HEK293 (cell line): Measurements from ENCODE around the gene SEZ6L.
A peak's percentile ranks its signal among the peaks of the same experiment; 100 is the strongest.

Experiments
- CTCF ChIA-PET: fragments of 350-600 bp; formaldehyde crosslinking; extraction: SDS; loops from one replicate; lab custom pipeline; 2021; ENCODE audit warnings: antibody characterized with exemption; lab: Yijun Ruan, JAX
- POLR2A ChIA-PET: fragments of 300-600 bp; formaldehyde crosslinking; extraction: SDS; loops from one replicate; lab custom pipeline; 2020; ENCODE audit warnings: antibody characterized with exemption, inconsistent platforms; lab: Yijun Ruan, JAX
- H3K27ac ChIP-seq: fragments of 200-500 bp; sonication (Bioruptor generic); 2 replicates; pipeline ENCODE4 v1.5.1; 2014; ENCODE audit warnings: low read depth, low read length, control low read depth, inconsistent platforms; ENCODE audit errors: extremely low read depth
- H3K36me3 ChIP-seq, 2 experiments: fragments of 200-500 bp in 1 of 2; sonication (Bioruptor generic) in 1 of 2; 1 replicate in 1 of 2; 2 replicates in 1 of 2; pipeline ENCODE4 v1.5.1; 2014 to 2017; ENCODE audit warnings: inconsistent platforms in 2 of 2, low read length in 2 of 2; ENCODE audit not compliant: control insufficient read depth in 2 of 2, insufficient read depth in 1 of 2
- H3K4me1 ChIP-seq: fragments of 200-500 bp; sonication (Bioruptor generic); 2 replicates; pipeline ENCODE4 v1.5.1; 2014; ENCODE audit warnings: mild to moderate bottlenecking, low read length, inconsistent platforms; ENCODE audit not compliant: control insufficient read depth, insufficient read depth
- H3K4me3 ChIP-seq: 2 replicates; pipeline ENCODE4 v1.5.1; 2011; ENCODE audit warnings: low read depth, mild to moderate bottlenecking, control low read depth, low read length, moderate library complexity
- H3K9me3 ChIP-seq: fragments of 200-500 bp; sonication (Bioruptor generic); 2 replicates; pipeline ENCODE4 v1.5.1; 2014; ENCODE audit warnings: low read depth, low read length, inconsistent platforms; ENCODE audit not compliant: control insufficient read depth, insufficient read depth
- BCL11A ChIP-seq: fragments of 450-650 bp; formaldehyde crosslinking; IDR thresholded peaks from 2 replicates; pipeline ENCODE4 v1.5.1; 2016; ENCODE audit warnings: low read depth, missing biosample characterization, missing genetic modification characterization
- RBAK ChIP-seq: fragments of 450-650 bp; formaldehyde crosslinking; IDR thresholded peaks from 2 replicates; pipeline ENCODE4 v1.5.1; 2016; ENCODE audit warnings: missing biosample characterization, missing genetic modification characterization
- SP3 ChIP-seq: fragments of 450-650 bp; formaldehyde crosslinking; IDR thresholded peaks from 2 replicates; pipeline ENCODE4 v1.5.1; 2016; ENCODE audit warnings: missing biosample characterization, missing genetic modification characterization
- SP7 ChIP-seq: fragments of 450-650 bp; formaldehyde crosslinking; IDR thresholded peaks from 2 replicates; pipeline ENCODE4 v1.5.1; 2016; ENCODE audit warnings: missing biosample characterization, missing genetic modification characterization
- ZNF223 ChIP-seq: fragments of 450-650 bp; formaldehyde crosslinking; IDR thresholded peaks from 2 replicates; pipeline ENCODE4 v1.5.1; 2016; ENCODE audit warnings: missing biosample characterization, missing genetic modification characterization
- ZNF366 ChIP-seq: fragments of 450-650 bp; formaldehyde crosslinking; conservative IDR thresholded peaks from 2 replicates; pipeline ENCODE4 v1.5.1; 2016; ENCODE audit warnings: missing biosample characterization, missing genetic modification characterization
- ZNF585B ChIP-seq: fragments of 450-650 bp; formaldehyde crosslinking; IDR thresholded peaks from 2 replicates; pipeline ENCODE4 v1.5.1; 2016; ENCODE audit warnings: missing biosample characterization, missing genetic modification characterization
- ZXDB ChIP-seq: fragments of 450-650 bp; formaldehyde crosslinking; IDR thresholded peaks from 2 replicates; pipeline ENCODE4 v1.5.1; 2016; ENCODE audit warnings: missing biosample characterization, missing genetic modification characterization
- TF ChIP-seq, protein P1 (sequence below): fragments of 450-650 bp; formaldehyde crosslinking; IDR thresholded peaks from 2 replicates; pipeline ENCODE4 v1.5.1; 2016; ENCODE audit warnings: missing biosample characterization, missing genetic modification characterization
- TF ChIP-seq, protein P2 (sequence below): fragments of 450-650 bp; formaldehyde crosslinking; IDR thresholded peaks from 2 replicates; pipeline ENCODE4 v1.5.1; 2016; ENCODE audit warnings: missing biosample characterization, missing genetic modification characterization, low read depth
- TF ChIP-seq, protein P3 (sequence below): fragments of 450-650 bp; formaldehyde crosslinking; IDR thresholded peaks from 2 replicates; pipeline ENCODE4 v1.5.1; 2017; ENCODE audit warnings: missing biosample characterization, missing genetic modification characterization
- TF ChIP-seq, protein P4 (sequence below): fragments of 450-650 bp; formaldehyde crosslinking; IDR thresholded peaks from 2 replicates; pipeline ENCODE4 v1.5.1; 2016; ENCODE audit warnings: missing biosample characterization, missing genetic modification characterization
- TF ChIP-seq, protein P5 (sequence below): fragments of 450-650 bp; formaldehyde crosslinking; IDR thresholded peaks from 2 replicates; pipeline ENCODE4 v1.5.1; 2016; ENCODE audit warnings: missing biosample characterization, missing genetic modification characterization

Gene SEZ6L

DNA sequence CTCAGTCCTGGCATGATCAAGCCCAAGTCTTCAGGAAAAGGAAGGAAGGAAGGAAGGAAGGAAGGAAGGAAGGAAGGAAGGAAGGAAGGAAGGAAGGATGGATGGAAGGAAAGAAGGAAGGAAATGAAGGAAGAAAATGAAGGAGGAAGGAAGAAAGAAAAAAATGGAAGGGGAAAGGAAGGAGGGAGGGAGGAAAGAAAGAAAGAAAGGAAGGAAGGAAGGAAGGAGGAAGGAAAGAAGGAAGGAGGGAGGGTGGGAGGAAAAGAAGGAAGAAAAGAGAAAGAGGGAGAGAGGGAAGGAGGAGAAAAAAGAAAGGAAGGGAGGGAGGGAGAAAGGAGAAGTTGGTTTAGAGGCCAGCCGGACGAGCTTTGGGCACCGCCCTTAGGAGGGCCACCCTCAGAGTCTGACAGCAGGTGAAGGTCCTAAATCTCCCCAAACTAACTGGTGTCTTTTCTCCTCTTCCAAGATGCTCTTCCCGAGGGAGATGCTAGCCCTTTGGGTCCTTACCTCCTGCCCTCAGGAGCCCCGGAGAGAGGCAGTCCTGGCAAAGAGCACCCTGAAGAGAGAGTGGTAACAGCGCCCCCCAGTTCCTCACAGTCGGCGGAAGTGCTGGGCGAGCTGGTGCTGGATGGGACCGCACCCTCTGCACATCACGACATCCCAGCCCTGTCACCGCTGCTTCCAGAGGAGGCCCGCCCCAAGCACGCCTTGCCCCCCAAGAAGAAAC, 122.8 kb downstream of the SEZ6L start:
- TF ChIP-seq SP7 (tag by site-specific recombination) (no peak), ZNF366 (tag by site-specific recombination) (peak; percentile 96)
- Histone ChIP-seq H3K4me1 (no peaks in the 10 kb centered on the region), H3K27ac (no peak overlapping the region), H3K36me3 (no peaks in the 10 kb centered on the region), H3K4me3 (no peak overlapping the region), H3K9me3 (no peaks in the 10 kb centered on the region)
- ChIA-PET CTCF (interaction anchor here (0.6 kb wide), 1 partner anchor 120 kb away, joined by 5 read pairs; no protein-coding TSS in a partner anchor), POLR2A (no interaction called here)

DNA sequence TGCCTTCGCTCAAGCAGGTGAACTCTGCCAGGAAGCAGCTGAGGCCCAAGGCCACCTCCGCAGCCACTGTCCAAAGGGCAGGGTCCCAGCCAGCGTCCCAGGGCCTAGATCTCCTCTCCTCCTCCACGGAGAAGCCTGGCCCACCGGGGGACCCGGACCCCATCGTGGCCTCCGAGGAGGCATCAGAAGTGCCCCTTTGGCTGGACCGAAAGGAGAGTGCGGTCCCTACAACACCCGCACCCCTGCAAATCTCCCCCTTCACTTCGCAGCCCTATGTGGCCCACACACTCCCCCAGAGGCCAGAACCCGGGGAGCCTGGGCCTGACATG, 123.4 kb downstream of the SEZ6L start:
- H3K4me3 ChIP-seq: no peak overlapping the region
- CTCF ChIA-PET: interaction anchor here (1.6 kb wide), 1 partner anchor 46 kb away, joined by 3 read pairs; no protein-coding TSS in a partner anchor
- POLR2A ChIA-PET: no interaction called here
- no peaks in the 10 kb centered on the region for H3K9me3 ChIP-seq
- H3K4me1 ChIP-seq: no peaks in the 10 kb centered on the region
- no peak for TF ChIP-seq ZNF585B (tag by site-specific recombination)
- no peak for TF ChIP-seq BCL11A (tag by site-specific recombination)
- TF ChIP-seq, protein P1, sequence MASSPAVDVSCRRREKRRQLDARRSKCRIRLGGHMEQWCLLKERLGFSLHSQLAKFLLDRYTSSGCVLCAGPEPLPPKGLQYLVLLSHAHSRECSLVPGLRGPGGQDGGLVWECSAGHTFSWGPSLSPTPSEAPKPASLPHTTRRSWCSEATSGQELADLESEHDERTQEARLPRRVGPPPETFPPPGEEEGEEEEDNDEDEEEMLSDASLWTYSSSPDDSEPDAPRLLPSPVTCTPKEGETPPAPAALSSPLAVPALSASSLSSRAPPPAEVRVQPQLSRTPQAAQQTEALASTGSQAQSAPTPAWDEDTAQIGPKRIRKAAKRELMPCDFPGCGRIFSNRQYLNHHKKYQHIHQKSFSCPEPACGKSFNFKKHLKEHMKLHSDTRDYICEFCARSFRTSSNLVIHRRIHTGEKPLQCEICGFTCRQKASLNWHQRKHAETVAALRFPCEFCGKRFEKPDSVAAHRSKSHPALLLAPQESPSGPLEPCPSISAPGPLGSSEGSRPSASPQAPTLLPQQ (tag by site-specific recombination): no peak
- no peak for TF ChIP-seq ZNF223
- TF ChIP-seq SP3 (tag by site-specific recombination): no peak
- TF ChIP-seq ZXDB (tag by site-specific recombination): no peak
- TF ChIP-seq, protein P2, sequence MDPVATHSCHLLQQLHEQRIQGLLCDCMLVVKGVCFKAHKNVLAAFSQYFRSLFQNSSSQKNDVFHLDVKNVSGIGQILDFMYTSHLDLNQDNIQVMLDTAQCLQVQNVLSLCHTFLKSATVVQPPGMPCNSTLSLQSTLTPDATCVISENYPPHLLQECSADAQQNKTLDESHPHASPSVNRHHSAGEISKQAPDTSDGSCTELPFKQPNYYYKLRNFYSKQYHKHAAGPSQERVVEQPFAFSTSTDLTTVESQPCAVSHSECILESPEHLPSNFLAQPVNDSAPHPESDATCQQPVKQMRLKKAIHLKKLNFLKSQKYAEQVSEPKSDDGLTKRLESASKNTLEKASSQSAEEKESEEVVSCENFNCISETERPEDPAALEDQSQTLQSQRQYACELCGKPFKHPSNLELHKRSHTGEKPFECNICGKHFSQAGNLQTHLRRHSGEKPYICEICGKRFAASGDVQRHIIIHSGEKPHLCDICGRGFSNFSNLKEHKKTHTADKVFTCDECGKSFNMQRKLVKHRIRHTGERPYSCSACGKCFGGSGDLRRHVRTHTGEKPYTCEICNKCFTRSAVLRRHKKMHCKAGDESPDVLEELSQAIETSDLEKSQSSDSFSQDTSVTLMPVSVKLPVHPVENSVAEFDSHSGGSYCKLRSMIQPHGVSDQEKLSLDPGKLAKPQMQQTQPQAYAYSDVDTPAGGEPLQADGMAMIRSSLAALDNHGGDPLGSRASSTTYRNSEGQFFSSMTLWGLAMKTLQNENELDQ (tag by site-specific recombination): no peak
- TF ChIP-seq, protein P3, sequence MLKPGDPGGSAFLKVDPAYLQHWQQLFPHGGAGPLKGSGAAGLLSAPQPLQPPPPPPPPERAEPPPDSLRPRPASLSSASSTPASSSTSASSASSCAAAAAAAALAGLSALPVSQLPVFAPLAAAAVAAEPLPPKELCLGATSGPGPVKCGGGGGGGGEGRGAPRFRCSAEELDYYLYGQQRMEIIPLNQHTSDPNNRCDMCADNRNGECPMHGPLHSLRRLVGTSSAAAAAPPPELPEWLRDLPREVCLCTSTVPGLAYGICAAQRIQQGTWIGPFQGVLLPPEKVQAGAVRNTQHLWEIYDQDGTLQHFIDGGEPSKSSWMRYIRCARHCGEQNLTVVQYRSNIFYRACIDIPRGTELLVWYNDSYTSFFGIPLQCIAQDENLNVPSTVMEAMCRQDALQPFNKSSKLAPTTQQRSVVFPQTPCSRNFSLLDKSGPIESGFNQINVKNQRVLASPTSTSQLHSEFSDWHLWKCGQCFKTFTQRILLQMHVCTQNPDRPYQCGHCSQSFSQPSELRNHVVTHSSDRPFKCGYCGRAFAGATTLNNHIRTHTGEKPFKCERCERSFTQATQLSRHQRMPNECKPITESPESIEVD: no peak
- no peak for TF ChIP-seq RBAK
- TF ChIP-seq, protein P4, sequence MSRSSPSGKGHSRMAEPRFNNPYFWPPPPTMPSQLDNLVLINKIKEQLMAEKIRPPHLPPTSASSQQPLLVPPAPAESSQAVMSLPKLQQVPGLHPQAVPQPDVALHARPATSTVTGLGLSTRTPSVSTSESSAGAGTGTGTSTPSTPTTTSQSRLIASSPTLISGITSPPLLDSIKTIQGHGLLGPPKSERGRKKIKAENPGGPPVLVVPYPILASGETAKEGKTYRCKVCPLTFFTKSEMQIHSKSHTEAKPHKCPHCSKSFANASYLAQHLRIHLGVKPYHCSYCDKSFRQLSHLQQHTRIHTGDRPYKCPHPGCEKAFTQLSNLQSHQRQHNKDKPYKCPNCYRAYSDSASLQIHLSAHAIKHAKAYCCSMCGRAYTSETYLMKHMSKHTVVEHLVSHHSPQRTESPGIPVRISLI (tag by site-specific recombination): no peak
- TF ChIP-seq, protein P5, sequence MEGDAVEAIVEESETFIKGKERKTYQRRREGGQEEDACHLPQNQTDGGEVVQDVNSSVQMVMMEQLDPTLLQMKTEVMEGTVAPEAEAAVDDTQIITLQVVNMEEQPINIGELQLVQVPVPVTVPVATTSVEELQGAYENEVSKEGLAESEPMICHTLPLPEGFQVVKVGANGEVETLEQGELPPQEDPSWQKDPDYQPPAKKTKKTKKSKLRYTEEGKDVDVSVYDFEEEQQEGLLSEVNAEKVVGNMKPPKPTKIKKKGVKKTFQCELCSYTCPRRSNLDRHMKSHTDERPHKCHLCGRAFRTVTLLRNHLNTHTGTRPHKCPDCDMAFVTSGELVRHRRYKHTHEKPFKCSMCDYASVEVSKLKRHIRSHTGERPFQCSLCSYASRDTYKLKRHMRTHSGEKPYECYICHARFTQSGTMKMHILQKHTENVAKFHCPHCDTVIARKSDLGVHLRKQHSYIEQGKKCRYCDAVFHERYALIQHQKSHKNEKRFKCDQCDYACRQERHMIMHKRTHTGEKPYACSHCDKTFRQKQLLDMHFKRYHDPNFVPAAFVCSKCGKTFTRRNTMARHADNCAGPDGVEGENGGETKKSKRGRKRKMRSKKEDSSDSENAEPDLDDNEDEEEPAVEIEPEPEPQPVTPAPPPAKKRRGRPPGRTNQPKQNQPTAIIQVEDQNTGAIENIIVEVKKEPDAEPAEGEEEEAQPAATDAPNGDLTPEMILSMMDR (tag by site-specific recombination): no peak
- TF ChIP-seq, all 188 proteins: peak for 0
- Histone ChIP-seq H3K27ac (no peak overlapping the region), H3K36me3 (no peaks in the 10 kb centered on the region)
